Neural cell (in vitro differentiated cells): ENCODE results near the gene ZNF597. TPM values are rescaled to one million over a fixed set of nuclear protein-coding genes. Genes with fewer than 3 reads are reported as not detected.

Experiments used
- H2AFZ ChIP-seq: fragments of 200-600, 300-800 bp; sonication (generic), shearing (Covaris generic); 2 replicates; pipeline ENCODE4 v1.6.0; 2014; ENCODE audit warnings: low read depth, mild to moderate bottlenecking, antibody characterized with exemption, low read length, moderate library complexity
- H3F3A ChIP-seq: fragments of 200-600 bp; shearing (Covaris generic); 2 replicates; pipeline ENCODE4 v1.6.1; 2016; ENCODE audit warnings: mild to moderate bottlenecking, moderate library complexity, mixed read lengths, antibody characterized with exemption, low read length; ENCODE audit not compliant: insufficient read depth, poor library complexity, severe bottlenecking
- H3K27ac ChIP-seq: fragments of 200-600, 300-800 bp; sonication (generic), shearing (Covaris generic); 2 replicates; pipeline ENCODE4 v1.5.1; 2014; ENCODE audit warnings: mild to moderate bottlenecking, low read length, moderate library complexity
- H3K27me3 ChIP-seq: fragments of 300-800, 200-600 bp; sonication (generic), shearing (Covaris generic); 2 replicates; pipeline ENCODE4 v1.6.0; 2014; ENCODE audit warnings: mild to moderate bottlenecking, low read depth, low read length, moderate library complexity; ENCODE audit not compliant: insufficient read depth
- H3K36me3 ChIP-seq: fragments of 300-800, 200-600 bp; sonication (generic), shearing (Covaris generic); 2 replicates; pipeline ENCODE4 v1.5.1; 2014; ENCODE audit warnings: mild to moderate bottlenecking, antibody characterized with exemption, low read length, moderate library complexity; ENCODE audit not compliant: insufficient read depth
- H3K4me2 ChIP-seq: fragments of 300-800, 200-600 bp; sonication (generic), shearing (Covaris generic); 2 replicates; pipeline ENCODE4 v1.6.0; 2014; ENCODE audit warnings: mild to moderate bottlenecking, low read length
- H3K4me3 ChIP-seq: fragments of 300-800, 200-600 bp; sonication (generic), shearing (Covaris generic); 2 replicates; pipeline ENCODE4 v1.5.1; 2014; ENCODE audit warnings: mild to moderate bottlenecking, low read length, moderate library complexity
- H3K79me2 ChIP-seq: fragments of 200-600 bp; shearing (Covaris generic); replicated peaks from 2 replicates; pipeline ENCODE4 v1.6.0; 2014; ENCODE audit warnings: mild to moderate bottlenecking, low read length, moderate library complexity; ENCODE audit not compliant: insufficient read depth
- H3K9ac ChIP-seq: fragments of 300-800, 200-600 bp; sonication (generic), shearing (Covaris generic); 2 replicates; pipeline ENCODE4 v1.6.1; 2016; ENCODE audit warnings: mild to moderate bottlenecking, low read length, mixed read lengths
- H3K9me2 ChIP-seq: fragments of 200-600 bp; shearing (Covaris generic); 2 replicates; pipeline ENCODE4 v1.6.1; 2016; ENCODE audit warnings: mild to moderate bottlenecking, low read length, mixed read lengths; ENCODE audit not compliant: insufficient read depth
- H3K9me3 ChIP-seq: fragments of 200-600, 300-800 bp; sonication (generic), shearing (Covaris generic); 2 replicates; pipeline ENCODE4 v1.6.1; 2016; ENCODE audit warnings: mild to moderate bottlenecking, mixed run types, low read length, moderate library complexity, mixed read lengths
- H4K20me1 ChIP-seq: fragments of 200-600 bp; shearing (Covaris generic); 2 replicates; pipeline ENCODE4 v1.6.1; 2016; ENCODE audit warnings: mild to moderate bottlenecking, mixed run types; ENCODE audit not compliant: insufficient read depth
- EP300 ChIP-seq: fragments of 450-650 bp; conservative IDR thresholded peaks from 2 replicates; pipeline ENCODE4 v1.6.1; 2014; ENCODE audit warnings: antibody characterized with exemption, mild to moderate bottlenecking, moderate library complexity; ENCODE audit not compliant: poor library complexity, severe bottlenecking
- EZH2 ChIP-seq: fragments of 200-600, 300-800 bp; shearing (Covaris generic), sonication (generic); IDR thresholded peaks from 2 replicates; pipeline ENCODE4 v1.6.1; 2014; ENCODE audit warnings: antibody characterized with exemption, low read length, borderline replicate concordance, mild to moderate bottlenecking; ENCODE audit not compliant: insufficient read depth, poor library complexity, severe bottlenecking
- MXI1 ChIP-seq: fragments of 450-650 bp; conservative IDR thresholded peaks from 2 replicates; pipeline ENCODE4 v1.6.1; 2014; ENCODE audit warnings: antibody characterized with exemption, mild to moderate bottlenecking; ENCODE audit not compliant: poor library complexity, severe bottlenecking
- POLR2AphosphoS5 ChIP-seq: IDR thresholded peaks from 2 replicates; pipeline ENCODE4 v1.6.1; 2012
- RAD21 ChIP-seq: fragments of 450-650 bp; conservative IDR thresholded peaks from 2 replicates; pipeline ENCODE4 v1.6.1; 2014; ENCODE audit warnings: antibody characterized with exemption, mild to moderate bottlenecking, moderate library complexity
- SMC3 ChIP-seq: fragments of 450-650 bp; conservative IDR thresholded peaks from 2 replicates; pipeline ENCODE4 v1.6.1; 2014; ENCODE audit warnings: antibody characterized with exemption, mild to moderate bottlenecking, moderate library complexity; ENCODE audit not compliant: poor library complexity
- TAF1 ChIP-seq: IDR thresholded peaks from 2 replicates; pipeline ENCODE4 v1.6.1; 2012; ENCODE audit warnings: low read depth
- polyA plus RNA-seq: library from polyadenylated mRNA; depleted of rRNA; stranded (reverse); fragments of >200 nt; gene quantifications from 2 replicates; pipeline ENCODE4 v1.2.3, GENCODE V29; 2014
- TF ChIP-seq, protein P1 (sequence below): IDR thresholded peaks from 2 replicates; pipeline ENCODE4 v1.6.1; 2012; ENCODE audit warnings: borderline replicate concordance
- TF ChIP-seq, protein P2 (sequence below): fragments of 450-650 bp; IDR thresholded peaks from 2 replicates; pipeline ENCODE4 v1.5.1; 2014; ENCODE audit warnings: antibody characterized with exemption, mild to moderate bottlenecking, moderate library complexity; ENCODE audit not compliant: poor library complexity, severe bottlenecking

Gene ZNF597
- polyA plus RNA-seq, 1 donor from 2014 or later = 2.0 TPM

DNA sequence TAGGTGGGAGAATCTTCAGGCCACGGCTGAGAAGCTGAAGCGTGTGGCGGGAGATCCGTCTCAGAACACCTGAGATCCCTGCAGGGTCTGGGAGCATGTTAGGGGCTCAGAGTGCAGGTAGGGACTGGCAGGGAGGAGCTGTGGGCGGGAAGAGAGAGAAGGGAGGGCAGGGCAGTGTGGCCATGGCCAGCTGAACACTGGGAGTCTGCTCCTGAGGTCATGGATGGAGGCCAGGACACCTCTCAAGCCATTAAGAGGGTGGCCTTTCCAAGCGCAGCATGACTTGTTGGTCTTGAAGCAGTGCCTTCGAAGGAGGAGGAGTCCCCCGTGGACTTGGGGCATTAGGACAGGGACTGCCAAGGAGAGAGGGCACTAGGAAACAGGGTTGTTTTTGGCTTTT, 23.9 kb upstream of the ZNF597 start:
- Histone ChIP-seq H4K20me1 (no peaks in the 10 kb centered on the region), H3K27me3 (no peaks in the 10 kb centered on the region), H3K9me3 (no peaks in the 10 kb centered on the region), H3K4me2 (no peak overlapping the region), H3F3A (no peaks in the 10 kb centered on the region), H3K4me3 (no peak overlapping the region), H3K9ac (no peak overlapping the region), H3K79me2 (peaks cover 45% of the 10 kb centered on the region), H3K9me2 (no peaks in the 10 kb centered on the region), H3K36me3 (no peaks in the 10 kb centered on the region), H2AFZ (no peak overlapping the region), H3K27ac (no peak overlapping the region)
- TF ChIP-seq EZH2 (no peak), EP300 (no peak), POLR2AphosphoS5 (no peak), RAD21 (no peak), SMC3 (no peak), TAF1 (no peak), MXI1 (no peak)
- TF ChIP-seq, protein P1, sequence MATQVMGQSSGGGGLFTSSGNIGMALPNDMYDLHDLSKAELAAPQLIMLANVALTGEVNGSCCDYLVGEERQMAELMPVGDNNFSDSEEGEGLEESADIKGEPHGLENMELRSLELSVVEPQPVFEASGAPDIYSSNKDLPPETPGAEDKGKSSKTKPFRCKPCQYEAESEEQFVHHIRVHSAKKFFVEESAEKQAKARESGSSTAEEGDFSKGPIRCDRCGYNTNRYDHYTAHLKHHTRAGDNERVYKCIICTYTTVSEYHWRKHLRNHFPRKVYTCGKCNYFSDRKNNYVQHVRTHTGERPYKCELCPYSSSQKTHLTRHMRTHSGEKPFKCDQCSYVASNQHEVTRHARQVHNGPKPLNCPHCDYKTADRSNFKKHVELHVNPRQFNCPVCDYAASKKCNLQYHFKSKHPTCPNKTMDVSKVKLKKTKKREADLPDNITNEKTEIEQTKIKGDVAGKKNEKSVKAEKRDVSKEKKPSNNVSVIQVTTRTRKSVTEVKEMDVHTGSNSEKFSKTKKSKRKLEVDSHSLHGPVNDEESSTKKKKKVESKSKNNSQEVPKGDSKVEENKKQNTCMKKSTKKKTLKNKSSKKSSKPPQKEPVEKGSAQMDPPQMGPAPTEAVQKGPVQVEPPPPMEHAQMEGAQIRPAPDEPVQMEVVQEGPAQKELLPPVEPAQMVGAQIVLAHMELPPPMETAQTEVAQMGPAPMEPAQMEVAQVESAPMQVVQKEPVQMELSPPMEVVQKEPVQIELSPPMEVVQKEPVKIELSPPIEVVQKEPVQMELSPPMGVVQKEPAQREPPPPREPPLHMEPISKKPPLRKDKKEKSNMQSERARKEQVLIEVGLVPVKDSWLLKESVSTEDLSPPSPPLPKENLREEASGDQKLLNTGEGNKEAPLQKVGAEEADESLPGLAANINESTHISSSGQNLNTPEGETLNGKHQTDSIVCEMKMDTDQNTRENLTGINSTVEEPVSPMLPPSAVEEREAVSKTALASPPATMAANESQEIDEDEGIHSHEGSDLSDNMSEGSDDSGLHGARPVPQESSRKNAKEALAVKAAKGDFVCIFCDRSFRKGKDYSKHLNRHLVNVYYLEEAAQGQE = no peak
- TF ChIP-seq, protein P2, sequence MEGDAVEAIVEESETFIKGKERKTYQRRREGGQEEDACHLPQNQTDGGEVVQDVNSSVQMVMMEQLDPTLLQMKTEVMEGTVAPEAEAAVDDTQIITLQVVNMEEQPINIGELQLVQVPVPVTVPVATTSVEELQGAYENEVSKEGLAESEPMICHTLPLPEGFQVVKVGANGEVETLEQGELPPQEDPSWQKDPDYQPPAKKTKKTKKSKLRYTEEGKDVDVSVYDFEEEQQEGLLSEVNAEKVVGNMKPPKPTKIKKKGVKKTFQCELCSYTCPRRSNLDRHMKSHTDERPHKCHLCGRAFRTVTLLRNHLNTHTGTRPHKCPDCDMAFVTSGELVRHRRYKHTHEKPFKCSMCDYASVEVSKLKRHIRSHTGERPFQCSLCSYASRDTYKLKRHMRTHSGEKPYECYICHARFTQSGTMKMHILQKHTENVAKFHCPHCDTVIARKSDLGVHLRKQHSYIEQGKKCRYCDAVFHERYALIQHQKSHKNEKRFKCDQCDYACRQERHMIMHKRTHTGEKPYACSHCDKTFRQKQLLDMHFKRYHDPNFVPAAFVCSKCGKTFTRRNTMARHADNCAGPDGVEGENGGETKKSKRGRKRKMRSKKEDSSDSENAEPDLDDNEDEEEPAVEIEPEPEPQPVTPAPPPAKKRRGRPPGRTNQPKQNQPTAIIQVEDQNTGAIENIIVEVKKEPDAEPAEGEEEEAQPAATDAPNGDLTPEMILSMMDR = no peak

DNA sequence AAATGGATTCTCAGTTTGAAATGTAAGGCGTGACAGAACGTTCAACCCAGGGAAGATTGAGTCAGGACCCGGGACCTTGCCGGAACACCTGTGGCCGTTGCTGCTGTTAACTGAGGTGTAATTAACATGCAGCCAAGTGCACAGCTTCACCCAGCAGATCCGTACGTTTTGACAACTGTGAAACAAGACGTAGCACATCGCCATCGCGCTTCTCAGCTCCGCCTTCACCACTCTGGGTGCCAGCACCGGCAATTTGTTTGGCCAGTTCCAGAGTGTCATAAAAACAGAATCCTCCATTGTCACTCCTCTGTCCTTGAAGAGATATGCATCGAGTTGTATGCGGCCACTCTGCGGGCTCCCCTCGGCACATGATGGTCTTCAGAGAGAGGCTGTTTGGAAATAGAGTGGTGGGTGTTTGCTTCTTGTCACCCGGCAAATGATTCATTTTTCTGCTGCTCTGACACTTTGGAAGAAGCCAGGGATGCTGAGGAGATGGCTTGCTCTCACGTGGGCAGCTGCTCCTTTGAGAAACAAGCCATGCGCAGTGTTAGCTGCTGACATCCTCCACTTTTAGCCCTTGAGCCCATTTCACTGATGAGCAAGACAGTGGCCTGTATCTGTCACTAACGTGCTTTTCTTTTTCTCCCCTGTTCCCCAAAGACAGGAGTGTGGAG, 22.7 kb upstream of the ZNF597 start:
- peaks cover 54% of the 10 kb centered on the region for H3K79me2 ChIP-seq
- H2AFZ ChIP-seq = no peak overlapping the region
- H4K20me1 ChIP-seq = no peaks in the 10 kb centered on the region
- H3F3A ChIP-seq = no peaks in the 10 kb centered on the region
- H3K9me2 ChIP-seq = no peaks in the 10 kb centered on the region
- H3K27me3 ChIP-seq = no peaks in the 10 kb centered on the region
- H3K27ac ChIP-seq = no peak overlapping the region
- no peaks in the 10 kb centered on the region for H3K36me3 ChIP-seq
- H3K4me2 ChIP-seq = no peak overlapping the region
- no peak for TF ChIP-seq EP300
- no peak for TF ChIP-seq EZH2
- TF ChIP-seq, protein P1 = no peak
- no peak for TF ChIP-seq TAF1
- TF ChIP-seq MXI1 = no peak
- no peak for TF ChIP-seq RAD21
- TF ChIP-seq POLR2AphosphoS5 = no peak
- TF ChIP-seq, protein P2 = no peak
- no peak for TF ChIP-seq SMC3
- H3K9ac ChIP-seq = no peak overlapping the region
- no peak overlapping the region for H3K4me3 ChIP-seq
- H3K9me3 ChIP-seq = no peaks in the 10 kb centered on the region
